ENCODE measurements around the gene SLC9A8.
"Not testable (repeated sequence)": the region's sequence is repeated elsewhere in the genome, so short reads cannot be mapped to it uniquely, and the experiment has no call there.

Gene SLC9A8

GRCh38 chr20:49880724-49881445, 68.3 kb downstream of the SLC9A8 start:
- DNase-seq = no peak

- no peak for DNase-seq
These were observed 69.7 kb downstream of the SLC9A8 start for GRCh38 chr20:49882171-49882970.

GRCh38 chr20:49883246-49883802, 70.7 kb downstream of the SLC9A8 start:
- DNase-seq = no peak

GRCh38 chr20:49885558-49886332, 73.1 kb downstream of the SLC9A8 start:
- no peak for DNase-seq

- DNase-seq = no peak
These were observed 74.1 kb downstream of the SLC9A8 start for GRCh38 chr20:49886571-49887213.

GRCh38 chr20:49887251-49888211, 74.9 kb downstream of the SLC9A8 start:
- DNase-seq = no peak

- DNase-seq = peak; percentile 69
These were observed 75.8 kb downstream of the SLC9A8 start for GRCh38 chr20:49888212-49889000.

- DNase-seq = no peak
These were observed 76.6 kb downstream of the SLC9A8 start for GRCh38 chr20:49889001-49889934.

- DNase-seq = no peak
These were observed 77.3 kb downstream of the SLC9A8 start for GRCh38 chr20:49889935-49890333.

GRCh38 chr20:49890471-49891361, 78.1 kb downstream of the SLC9A8 start:
- DNase-seq = no peak

- no peak for DNase-seq
These were observed 79.0 kb downstream of the SLC9A8 start for GRCh38 chr20:49891476-49892110.

- DNase-seq = no peak
These were observed 79.6 kb downstream of the SLC9A8 start for GRCh38 chr20:49892260-49892659.

- no peak for DNase-seq
These were observed 80.2 kb downstream of the SLC9A8 start for GRCh38 chr20:49892817-49893216.

- no peak for DNase-seq
These were observed 80.8 kb downstream of the SLC9A8 start for GRCh38 chr20:49893242-49894072.

- no peak for DNase-seq
These were observed 81.4 kb downstream of the SLC9A8 start for GRCh38 chr20:49894073-49894470.

- DNase-seq = not testable (repeated sequence)
These were observed 83.0 kb downstream of the SLC9A8 start for GRCh38 chr20:49895474-49896093.
